GM23338 (cell line): ENCODE measurements around the gene SUGCT.

Source experiments
- CTCF ChIP-seq, 2 experiments: fragments of 200-600 bp in 1 of 2; sonication (generic) in 1 of 2; conservative IDR thresholded peaks; 2 replicates each; pipeline versions ENCODE4 v1.5.1 to v1.6.1; 2016 to 2017; ENCODE audit warnings: antibody characterized with exemption in 2 of 2, low read depth in 2 of 2, mild to moderate bottlenecking in 2 of 2, moderate library complexity in 1 of 2
- ETS1 ChIP-seq: IDR thresholded peaks from 2 replicates; pipeline ENCODE4 v1.6.1; 2016; ENCODE audit warnings: antibody characterized with exemption
- EZH2 ChIP-seq: fragments of 200-600 bp; sonication (generic); IDR thresholded peaks from one replicate; pipeline ENCODE4 v1.8.0; 2017; ENCODE audit warnings: antibody characterized with exemption, mild to moderate bottlenecking, low read depth; ENCODE audit not compliant: unreplicated experiment
- EZH2phosphoT487 ChIP-seq: fragments of 200-600 bp; sonication (generic); IDR thresholded peaks from one replicate; pipeline ENCODE4 v1.8.1; 2018; ENCODE audit warnings: antibody characterized with exemption; ENCODE audit not compliant: unreplicated experiment
- POLR2AphosphoS5 ChIP-seq: IDR thresholded peaks from 2 replicates; pipeline ENCODE4 v1.6.1; 2016; ENCODE audit warnings: antibody characterized with exemption, low read depth
- REST ChIP-seq: IDR thresholded peaks from one replicate; pipeline ENCODE4 v1.6.1; 2018; ENCODE audit warnings: antibody characterized with exemption; ENCODE audit not compliant: unreplicated experiment
- ZNF114 ChIP-seq: fragments of 250-450 bp; sonication (Bioruptor Pico); IDR thresholded peaks from 2 replicates; pipeline ENCODE4 v1.5.0; 2020; ENCODE audit warnings: mild to moderate bottlenecking, moderate library complexity
- ZNF331 ChIP-seq: fragments of 250-450 bp; sonication (Bioruptor Pico); IDR thresholded peaks from 2 replicates; pipeline ENCODE4 v1.5.0; 2020; ENCODE audit warnings: low read depth, mild to moderate bottlenecking, moderate library complexity

GRCh38 chr7:40311307-40311706 lies 176.5 kb downstream of the SUGCT start:
- TF ChIP-seq CTCF (conservative IDR thresholded peaks at IDR 0.05; ENCODE audit: low read depth in 2 of 2) (no peak), POLR2AphosphoS5 (no peak), EZH2 (no peak), ZNF331 (CRISPR knock-in tag) (no peak), EZH2phosphoT487 (no peak), REST (no peak), ETS1 (no peak), ZNF114 (CRISPR knock-in tag) (no peak)
